ENCODE data around the gene SAMD3.
"Not testable (repeated sequence)": the region's sequence is repeated elsewhere in the genome, so short reads cannot be mapped to it uniquely, and the experiment has no call there.

Gene SAMD3

DNA sequence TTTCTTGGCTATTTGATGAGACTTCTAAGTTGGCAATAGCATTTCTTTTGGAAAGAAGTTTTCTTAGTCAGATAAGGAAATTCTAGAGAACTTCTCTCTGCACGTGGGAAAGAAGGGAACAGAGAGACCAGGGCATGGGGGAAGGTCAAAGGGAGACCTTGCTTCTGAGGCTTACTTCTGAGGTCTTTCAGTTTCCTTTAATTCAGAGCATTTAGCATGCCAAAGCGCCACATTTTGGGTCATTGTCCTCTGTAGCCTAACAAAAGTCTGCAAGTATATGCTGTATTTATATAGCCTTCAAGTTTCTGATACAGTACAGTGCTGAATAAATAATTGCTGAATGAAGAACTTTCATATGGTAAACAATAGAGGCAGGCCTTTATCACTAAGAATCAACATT lies 95.6 kb downstream of the SAMD3 start:
- DNase-seq: no peak

DNA sequence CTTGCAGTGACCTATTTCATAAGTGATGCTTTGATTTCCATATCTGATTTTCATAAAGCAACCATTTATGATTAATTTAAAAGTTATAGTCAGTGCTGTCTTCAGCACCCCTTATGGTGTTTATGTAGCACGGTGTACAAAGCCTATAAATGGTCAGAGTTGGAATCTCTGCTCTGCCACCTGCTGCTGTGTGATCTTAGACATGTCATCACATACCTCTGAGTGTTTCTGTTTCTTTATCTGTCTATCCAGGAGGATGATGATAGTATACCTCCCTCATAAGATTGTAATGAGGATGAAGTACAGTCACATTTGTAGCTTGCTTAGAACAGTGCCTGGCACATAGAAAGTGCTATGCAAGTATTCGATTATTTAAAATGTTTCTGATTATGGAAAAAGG lies 100.5 kb downstream of the SAMD3 start:
- no peak for DNase-seq

DNA sequence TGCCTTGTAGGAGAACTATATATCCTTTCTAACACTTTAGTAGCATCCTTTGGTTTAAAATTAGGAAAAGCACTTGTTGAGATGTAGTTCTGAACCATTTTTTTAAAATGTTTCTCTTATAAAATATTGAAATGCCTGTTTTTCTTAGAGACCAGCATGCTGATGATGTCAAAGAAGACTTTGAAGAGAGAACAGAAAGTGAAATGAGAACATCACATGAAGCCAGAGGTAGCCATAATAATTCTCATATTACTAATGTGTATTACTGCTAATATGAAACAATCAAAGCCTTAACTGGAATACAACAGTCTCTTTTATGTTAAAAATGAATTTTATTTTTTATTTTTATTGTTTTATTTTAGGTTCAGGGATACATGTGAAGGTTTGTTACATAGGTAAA lies 102.0 kb downstream of the SAMD3 start:
- DNase-seq: no peak

DNA sequence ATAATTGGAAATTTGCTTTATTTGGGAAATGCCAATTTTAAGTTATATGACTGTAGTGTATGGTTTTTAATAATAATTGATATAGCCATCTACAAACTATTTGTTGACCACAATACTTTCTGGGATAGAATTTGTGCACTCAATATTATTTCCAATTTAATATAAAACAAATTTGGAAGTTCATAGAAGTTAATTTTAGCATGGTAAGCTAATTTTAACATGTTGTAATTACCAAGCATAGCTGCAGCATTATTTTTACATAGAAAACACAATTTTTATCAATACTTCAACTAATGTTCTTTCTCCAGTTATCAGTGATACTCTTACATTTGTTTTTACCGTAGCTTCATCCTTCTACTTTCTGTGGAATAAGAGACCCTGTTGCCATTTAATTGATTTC lies 103.5 kb downstream of the SAMD3 start:
- no peak for DNase-seq

DNA sequence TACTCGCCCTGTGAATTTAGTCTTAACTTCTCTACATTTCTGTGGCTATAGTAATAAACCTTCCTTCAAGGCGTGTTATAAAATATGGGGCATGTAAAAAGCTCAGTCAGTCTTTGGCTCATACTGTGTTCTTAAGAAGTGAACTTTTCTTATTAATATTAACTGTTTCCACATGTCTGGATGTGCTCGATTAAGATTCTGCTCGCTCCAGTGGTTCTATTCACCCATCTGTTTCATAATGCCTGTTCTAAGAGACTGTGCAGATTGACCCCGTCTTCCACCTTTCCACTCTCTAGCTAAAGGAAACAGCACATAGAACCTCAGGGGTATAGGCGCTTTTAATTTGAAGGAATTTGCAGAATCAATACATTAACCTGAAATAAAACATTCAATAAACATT lies 104.5 kb downstream of the SAMD3 start:
- DNase-seq: no peak

GRCh38 chr6:130117187-130117701 lies 105.5 kb downstream of the SAMD3 start:
- not testable (repeated sequence) for DNase-seq

- DNase-seq: no peak
Observed at GRCh38 chr6:130116273-130116672, 106.5 kb downstream of the SAMD3 start.

GRCh38 chr6:130115036-130115435 lies 107.7 kb downstream of the SAMD3 start:
- DNase-seq: no peak

GRCh38 chr6:130113201-130113710 lies 109.5 kb downstream of the SAMD3 start:
- no peak for DNase-seq

- DNase-seq: no peak
Observed at GRCh38 chr6:130111031-130111430, 111.7 kb downstream of the SAMD3 start.

- no peak for DNase-seq
Observed at GRCh38 chr6:130107710-130108109, 115.0 kb downstream of the SAMD3 start.

GRCh38 chr6:130105996-130106704 lies 116.6 kb downstream of the SAMD3 start:
- no peak for DNase-seq

GRCh38 chr6:130099119-130099518 lies 123.6 kb downstream of the SAMD3 start:
- DNase-seq: no peak

DNA sequence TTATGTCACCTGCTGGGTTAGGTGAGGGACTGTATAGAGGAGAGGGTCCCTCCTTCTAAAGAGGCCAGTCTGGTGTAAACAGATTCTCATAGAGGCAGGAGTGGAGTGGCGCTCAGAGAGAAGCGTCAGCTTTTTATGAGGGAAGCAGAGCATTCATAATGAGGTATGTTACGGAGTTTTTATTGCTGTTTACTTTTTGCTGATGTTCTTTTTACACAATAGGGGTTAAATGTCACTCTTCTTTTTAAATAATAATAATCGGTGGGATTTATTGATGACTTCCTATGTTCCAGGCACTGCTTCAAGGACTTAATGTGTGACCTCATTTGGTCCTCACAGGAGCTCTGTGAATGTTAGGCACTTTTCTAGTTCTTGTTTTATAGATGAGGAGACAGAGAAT lies 124.4 kb downstream of the SAMD3 start:
- no peak for DNase-seq
